Sigmoid colon (tissue), 4 donors: ENCODE results near the gene LRRC63.

ENCODE experiments used
- POLR2A ChIP-seq, 2 donors: fragments of 450-650 bp; IDR thresholded peaks; one replicate each; pipeline ENCODE4 v1.6.1; 2016; ENCODE audit warnings: antibody characterized with exemption in 2 of 2, mild to moderate bottlenecking in 2 of 2, moderate library complexity in 2 of 2
- POLR2AphosphoS5 ChIP-seq, 4 donors: sonication (generic); formaldehyde crosslinking; IDR thresholded peaks; one replicate each; pipeline ENCODE4 v1.6.1; 2017; ENCODE audit warnings: antibody characterized with exemption in 4 of 4

DNA sequence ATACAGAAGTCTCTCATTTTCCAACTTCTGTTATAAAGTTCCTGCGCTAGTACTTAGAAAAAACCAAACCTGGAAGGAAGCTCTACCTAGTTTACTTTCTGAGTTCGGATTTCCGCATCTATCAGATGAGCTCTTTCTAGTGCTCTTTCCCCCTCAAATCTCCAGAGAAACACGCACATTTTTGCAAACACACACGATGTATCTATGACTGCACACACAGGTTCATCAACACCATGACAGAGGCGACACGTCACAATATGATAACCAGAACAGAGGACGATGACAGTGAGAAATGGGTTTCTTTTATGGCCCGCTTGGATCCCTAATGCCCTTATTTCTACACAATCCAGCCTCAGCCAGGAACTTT lies 629 bp upstream of the LRRC63 start:
- TF ChIP-seq POLR2A (IDR thresholded peaks at IDR 0.05), result no peak
- no peak for TF ChIP-seq POLR2AphosphoS5 (IDR thresholded peaks at IDR 0.05)
